ENCODE measurements around the gene BABAM2. TPM values are rescaled to one million over a fixed set of nuclear protein-coding genes. Genes with fewer than 3 reads are reported as not detected.

Gene BABAM2
- total and polyA plus RNA-seq, 10 of the 15 experiments (the other 5 are each of a cell fraction or from before 2014, with no cell fraction given): 30.7 to 59.9 (median 44.5) TPM

DNA sequence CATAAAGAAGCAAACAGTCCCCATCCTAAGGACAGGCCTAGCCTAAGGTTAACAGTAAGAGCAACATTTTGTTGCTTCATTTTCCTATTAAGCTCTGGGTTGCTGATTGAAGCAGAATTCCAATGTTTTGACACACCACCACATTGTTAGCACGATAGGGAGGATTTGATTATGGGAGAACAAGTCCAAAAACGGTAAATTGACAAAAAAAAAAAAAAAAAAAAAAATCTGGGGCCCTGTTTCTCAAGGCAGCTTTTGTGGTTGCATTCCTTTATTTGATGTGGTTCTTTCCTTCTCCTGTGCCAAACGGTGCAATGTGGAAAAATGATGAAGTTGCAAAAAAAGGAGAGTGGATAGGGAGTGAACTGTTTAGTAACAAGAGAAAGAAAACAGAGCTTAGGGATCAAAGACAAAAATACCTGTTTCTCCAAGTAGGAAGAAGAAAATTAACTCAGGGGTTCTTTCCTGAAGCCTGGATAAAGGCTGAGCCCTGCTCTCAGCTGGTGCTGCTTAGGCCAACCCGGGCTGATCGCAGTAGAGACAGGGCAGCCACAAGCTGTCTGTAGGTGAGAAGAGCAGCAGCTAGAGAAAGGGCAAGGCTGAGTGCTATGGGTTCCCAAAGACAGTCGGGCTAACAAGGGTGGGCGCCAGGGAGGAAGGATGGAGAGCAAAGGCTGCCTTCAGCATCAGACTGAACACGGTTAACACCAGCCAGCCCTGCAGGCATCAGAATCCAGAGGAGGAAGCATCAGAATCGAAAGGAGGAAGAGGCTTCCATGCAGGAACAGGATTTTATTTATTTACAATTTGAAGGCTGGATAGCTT lies 334.3 kb downstream of the BABAM2 start (continued):
- TF ChIP-seq YBX1 (IDR thresholded peaks at IDR 0.05) (no peak), RCOR1 (conservative IDR thresholded peaks at IDR 0.05; ENCODE audit: low read depth, low read length) (no peak), SRF (IDR thresholded peaks at IDR 0.05; ENCODE audit: low read depth in 2 of 2, low read length in 2 of 2) (no peak)

DNA sequence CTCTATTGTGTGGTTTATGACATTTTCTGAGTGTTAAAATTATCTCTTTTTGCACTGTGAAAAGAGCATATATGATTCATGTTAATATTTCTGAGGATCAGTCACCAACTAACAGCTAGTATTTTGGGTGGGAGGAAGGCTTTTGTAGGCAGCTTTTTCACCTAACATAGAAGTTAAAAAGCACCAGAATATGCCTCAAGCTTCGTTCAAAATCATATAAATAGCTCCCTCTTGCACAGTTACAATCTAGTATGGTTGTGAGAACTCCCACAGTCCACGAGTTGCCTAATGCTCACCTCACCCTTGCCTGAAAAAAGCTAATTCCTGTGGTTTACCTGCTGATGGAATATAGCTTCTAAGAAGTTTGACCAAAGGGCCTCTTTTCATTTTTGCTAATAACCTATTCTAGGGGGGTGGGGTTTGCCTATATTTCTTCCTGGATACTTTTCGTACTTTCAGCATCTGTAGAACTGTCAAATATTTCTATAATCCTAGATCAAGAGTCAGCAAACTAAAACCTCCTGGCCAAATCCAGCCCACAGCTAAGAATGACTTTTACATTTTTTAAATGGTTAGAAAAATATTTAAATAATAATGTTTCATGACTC lies 335.0 kb downstream of the BABAM2 start:
- DNase-seq (ENCODE audit: low read depth, low spot score): no peak
- Histone ChIP-seq H3K9me3 (replicated peaks; ENCODE audit: control insufficient read depth, insufficient read depth, low read length) (no peaks in the 10 kb centered on the region), H3K4me2 (ENCODE audit: control insufficient read depth, insufficient read depth) (no peak overlapping the region), H3K79me2 (ENCODE audit: control insufficient read depth, insufficient read depth, low read length) (no peaks in the 10 kb centered on the region), H3K4me1 (ENCODE audit: control insufficient read depth, insufficient read depth, low read length) (no peaks in the 10 kb centered on the region), H3K36me3 (ENCODE audit: control insufficient read depth in 2 of 2, insufficient read depth in 2 of 2, low read length in 1 of 2) (no peaks in the 10 kb centered on the region), H2AFZ (ENCODE audit: control insufficient read depth, low read depth, low read length) (no peak overlapping the region), H3K4me3 (no peak overlapping the region), H3K27me3 (replicated peaks in 1 of 2; ENCODE audit: control insufficient read depth in 2 of 2, insufficient read depth in 2 of 2, low read length in 1 of 2) (no peaks in the 10 kb centered on the region), H3K27ac (ENCODE audit: control insufficient read depth, insufficient read depth) (no peak overlapping the region), H4K20me1 (ENCODE audit: control insufficient read depth, insufficient read depth) (no peaks in the 10 kb centered on the region), H3K9ac (ENCODE audit: control insufficient read depth, insufficient read depth, low read length) (no peak overlapping the region)
- in situ Hi-C loops (cut with MboI) (no loop called here), intact Hi-C loops (cut with micrococcal nuclease; ENCODE audit: unreplicated experiment) (no loop called here)
- POLR2A ChIA-PET: no interaction called here
- BruUV-seq (replicated peaks): no TSS peak
- WGBS (ENCODE audit: insufficient coverage, insufficient replicate concordance, low lambda C conversion rate, missing lambda C conversion rate): 35% methylated on average over 3 of the region's 3 CpGs
- no peak for FAIRE-seq
- RAD21 ChIA-PET (ENCODE audit: unreplicated experiment): no interaction called here
- ATAC-seq: no peak
- TF ChIP-seq, protein P1, sequence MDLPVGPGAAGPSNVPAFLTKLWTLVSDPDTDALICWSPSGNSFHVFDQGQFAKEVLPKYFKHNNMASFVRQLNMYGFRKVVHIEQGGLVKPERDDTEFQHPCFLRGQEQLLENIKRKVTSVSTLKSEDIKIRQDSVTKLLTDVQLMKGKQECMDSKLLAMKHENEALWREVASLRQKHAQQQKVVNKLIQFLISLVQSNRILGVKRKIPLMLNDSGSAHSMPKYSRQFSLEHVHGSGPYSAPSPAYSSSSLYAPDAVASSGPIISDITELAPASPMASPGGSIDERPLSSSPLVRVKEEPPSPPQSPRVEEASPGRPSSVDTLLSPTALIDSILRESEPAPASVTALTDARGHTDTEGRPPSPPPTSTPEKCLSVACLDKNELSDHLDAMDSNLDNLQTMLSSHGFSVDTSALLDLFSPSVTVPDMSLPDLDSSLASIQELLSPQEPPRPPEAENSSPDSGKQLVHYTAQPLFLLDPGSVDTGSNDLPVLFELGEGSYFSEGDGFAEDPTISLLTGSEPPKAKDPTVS (IDR thresholded peaks at IDR 0.05; ENCODE audit: low read depth, low read length): no peak
- TF ChIP-seq SREBF2 (IDR thresholded peaks at IDR 0.05; ENCODE audit: low read length) (no peak), KAT2A (conservative IDR thresholded peaks at IDR 0.05; ENCODE audit: control insufficient read depth, low read depth, low read length) (no peak), JUNB (IDR thresholded peaks at IDR 0.05) (no peak), RUNX3 (IDR thresholded peaks at IDR 0.05; ENCODE audit: low read length) (no peak), NFIC (IDR thresholded peaks at IDR 0.05; ENCODE audit: low read depth, low read length) (no peak), ASH2L (IDR thresholded peaks at IDR 0.05; ENCODE audit: borderline replicate concordance, low read depth) (no peak), RB1 (IDR thresholded peaks at IDR 0.05; ENCODE audit: borderline replicate concordance) (no peak)
- TF ChIP-seq, protein P2, sequence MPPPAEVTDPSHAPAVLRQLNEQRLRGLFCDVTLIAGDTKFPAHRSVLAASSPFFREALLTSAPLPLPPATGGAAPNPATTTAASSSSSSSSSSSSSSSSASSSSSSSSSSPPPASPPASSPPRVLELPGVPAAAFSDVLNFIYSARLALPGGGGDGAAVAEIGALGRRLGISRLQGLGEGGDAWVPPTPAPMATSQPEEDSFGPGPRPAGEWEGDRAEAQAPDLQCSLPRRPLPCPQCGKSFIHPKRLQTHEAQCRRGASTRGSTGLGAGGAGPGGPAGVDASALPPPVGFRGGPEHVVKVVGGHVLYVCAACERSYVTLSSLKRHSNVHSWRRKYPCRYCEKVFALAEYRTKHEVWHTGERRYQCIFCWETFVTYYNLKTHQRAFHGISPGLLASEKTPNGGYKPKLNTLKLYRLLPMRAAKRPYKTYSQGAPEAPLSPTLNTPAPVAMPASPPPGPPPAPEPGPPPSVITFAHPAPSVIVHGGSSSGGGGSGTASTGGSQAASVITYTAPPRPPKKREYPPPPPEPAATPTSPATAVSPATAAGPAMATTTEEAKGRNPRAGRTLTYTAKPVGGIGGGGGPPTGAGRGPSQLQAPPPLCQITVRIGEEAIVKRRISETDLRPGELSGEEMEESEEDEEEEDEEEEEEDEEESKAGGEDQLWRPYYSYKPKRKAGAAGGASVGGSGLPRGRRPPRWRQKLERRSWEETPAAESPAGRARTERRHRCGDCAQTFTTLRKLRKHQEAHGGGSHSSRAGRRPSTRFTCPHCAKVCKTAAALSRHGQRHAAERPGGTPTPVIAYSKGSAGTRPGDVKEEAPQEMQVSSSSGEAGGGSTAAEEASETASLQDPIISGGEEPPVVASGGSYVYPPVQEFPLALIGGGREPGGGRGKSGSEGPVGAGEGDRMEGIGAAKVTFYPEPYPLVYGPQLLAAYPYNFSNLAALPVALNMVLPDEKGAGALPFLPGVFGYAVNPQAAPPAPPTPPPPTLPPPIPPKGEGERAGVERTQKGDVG (CRISPR knock-in tag; IDR thresholded peaks at IDR 0.05): no peak
- SMC1A ChIA-PET (ENCODE audit: uncharacterized antibody, unreplicated experiment): interaction anchor here (0.5 to 1.6 kb wide), 3 partner anchors 15 to 39 kb away, joined by 3 to 6 read pairs (median 4); no protein-coding TSS in a partner anchor
- CTCF ChIA-PET: interaction anchor here (1.4 kb wide), 1 partner anchor 13 kb away, joined by 3 read pairs; no protein-coding TSS in a partner anchor
